Kidney (tissue), 14 donors: ENCODE results near the gene SPOUT1. TPM values are rescaled to one million over a fixed set of nuclear protein-coding genes. Genes with fewer than 3 reads are reported as not detected.
"Not testable (repeated sequence)": the region's sequence is repeated elsewhere in the genome, so short reads cannot be mapped to it uniquely, and the experiment has no call there.

Experiments
- DNase-seq, 5 donors: peaks; one replicate each; pipeline ENCODE4 v3.0.0-alpha.2; 2013 to 2020
- FAIRE-seq: peaks from 2 replicates; lab custom pipeline; 2012; peaks lifted over from hg19 to GRCh38; lab: Jason Lieb, UNC
- H3K27ac ChIP-seq, 2 donors: one replicate each; pipeline ENCODE4 v1.7.0; 2013; ENCODE audit warnings: low read depth in 2 of 2, low read length in 2 of 2, inconsistent platforms in 1 of 2
- H3K27me3 ChIP-seq: one replicate; pipeline ENCODE4 v1.7.1; 2013; ENCODE audit warnings: low read length, inconsistent platforms; ENCODE audit not compliant: control insufficient read depth, insufficient read depth
- H3K36me3 ChIP-seq, 3 donors: one replicate each; pipeline versions ENCODE4 v1.7.0 to v1.7.1; 2013; ENCODE audit warnings: low read length in 3 of 3, control low read depth in 1 of 3, inconsistent platforms in 1 of 3; ENCODE audit not compliant: insufficient read depth in 3 of 3, control insufficient read depth in 2 of 3
- H3K4me1 ChIP-seq, 3 donors: one replicate each; pipeline versions ENCODE4 v1.7.0 to v1.7.1; 2013; ENCODE audit warnings: low read length in 3 of 3, inconsistent platforms in 1 of 3, low read depth in 1 of 3; ENCODE audit not compliant: control insufficient read depth in 2 of 3, insufficient read depth in 2 of 3
- H3K4me3 ChIP-seq, 3 donors: one replicate each; pipeline versions ENCODE4 v1.7.0 to v1.8.1; 2013; ENCODE audit warnings: low read length in 3 of 3, control low read depth in 1 of 3, inconsistent platforms in 1 of 3
- H3K9ac ChIP-seq, 3 donors: one replicate each; pipeline versions ENCODE4 v1.7.0 to v1.7.1; 2013; ENCODE audit warnings: low read length in 3 of 3, control low read depth in 1 of 3, inconsistent platforms in 1 of 3
- H3K9me3 ChIP-seq, 3 donors: one replicate each; pipeline versions ENCODE4 v1.7.0 to v1.7.1; 2013; ENCODE audit warnings: low read length in 3 of 3, control low read depth in 1 of 3, inconsistent platforms in 1 of 3; ENCODE audit not compliant: control insufficient read depth in 2 of 3, insufficient read depth in 1 of 3
- intact Hi-C: fragments of 100-400 bp; cut with DNase I; formaldehyde crosslinking; loops from one replicate; pipeline ENCODE4 v1.11.1; 2022
- polyA plus RNA-seq: library from polyadenylated mRNA; stranded (reverse); fragments of 350-450 nt; fragmentation: Illumina TruSeq; extraction: RNeasy Lipid Tissue Mini Kit (QIAGEN cat#74804); gene quantifications from one replicate; pipeline ENCODE4 v1.2.3, GENCODE V29; 2014; ENCODE audit warnings: low read depth, low replicate concordance; ENCODE audit not compliant: insufficient read depth
- total RNA-seq: library from RNA; stranded (reverse); fragmentation: NEBNext Ultra II Directional; extraction: Animal tissue kit (Norgen Biotek cat#: 25700); gene quantifications from one replicate; pipeline ENCODE4 v1.2.1, GENCODE V29; 2021
- TF ChIP-seq, protein P1 (sequence below): IDR thresholded peaks from 3 replicates; pipeline ENCODE4 v1.5.1; 2012; ENCODE audit warnings: mild to moderate bottlenecking, moderate library complexity, borderline replicate concordance; ENCODE audit not compliant: insufficient read depth; ENCODE audit errors: extremely low read depth
- donor health status: control.
- donor health status: control.
- donor health status: control.
- donor health status: control.
- donor health status: control.
- donor health status: DM: yes; HTN: yes; CAD: no.
- donor health status: Normal renal cell carcinoma (clear cell type).

SPOUT1 gene
- total and polyA plus RNA-seq, 2 donors from 2014 or later = 42.0 to 56.8 TPM

DNA sequence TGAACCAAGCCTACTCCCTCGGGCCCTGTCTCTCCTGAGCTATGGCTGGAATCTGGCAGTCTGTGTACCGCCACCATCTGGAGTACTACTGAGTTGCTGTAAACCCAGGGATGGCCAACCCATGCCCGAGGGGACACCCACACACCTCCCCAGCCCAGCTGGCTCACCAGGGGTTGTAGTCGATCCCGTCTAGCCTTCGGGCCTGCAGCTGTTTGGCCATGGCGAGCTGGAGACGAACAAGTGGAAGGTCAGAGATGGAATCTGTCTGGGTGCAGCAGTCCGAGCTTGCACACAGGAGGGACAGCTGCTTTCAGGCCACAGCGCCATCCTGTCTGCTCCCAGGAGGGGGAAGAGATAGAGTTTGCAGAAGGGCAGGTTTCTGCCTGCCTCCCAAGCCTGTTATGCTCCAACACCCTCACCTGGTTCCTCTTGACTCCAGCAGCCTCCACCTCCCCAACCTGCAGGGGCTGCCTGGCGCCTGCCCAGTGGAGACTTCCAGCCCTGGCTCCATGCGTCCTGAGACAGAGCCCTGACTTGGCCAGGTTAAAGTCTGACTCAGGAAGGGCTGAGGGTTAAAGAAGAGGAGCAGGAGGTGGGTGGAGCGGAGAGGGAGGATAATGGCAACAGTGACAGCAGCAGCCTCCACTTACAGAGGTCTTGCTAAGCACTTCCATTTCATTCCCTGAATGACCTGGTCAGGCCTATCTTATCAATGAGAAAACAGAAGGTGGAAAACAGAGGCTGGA, 15.8 kb upstream of the SPOUT1 start:
- TF ChIP-seq, protein P1, sequence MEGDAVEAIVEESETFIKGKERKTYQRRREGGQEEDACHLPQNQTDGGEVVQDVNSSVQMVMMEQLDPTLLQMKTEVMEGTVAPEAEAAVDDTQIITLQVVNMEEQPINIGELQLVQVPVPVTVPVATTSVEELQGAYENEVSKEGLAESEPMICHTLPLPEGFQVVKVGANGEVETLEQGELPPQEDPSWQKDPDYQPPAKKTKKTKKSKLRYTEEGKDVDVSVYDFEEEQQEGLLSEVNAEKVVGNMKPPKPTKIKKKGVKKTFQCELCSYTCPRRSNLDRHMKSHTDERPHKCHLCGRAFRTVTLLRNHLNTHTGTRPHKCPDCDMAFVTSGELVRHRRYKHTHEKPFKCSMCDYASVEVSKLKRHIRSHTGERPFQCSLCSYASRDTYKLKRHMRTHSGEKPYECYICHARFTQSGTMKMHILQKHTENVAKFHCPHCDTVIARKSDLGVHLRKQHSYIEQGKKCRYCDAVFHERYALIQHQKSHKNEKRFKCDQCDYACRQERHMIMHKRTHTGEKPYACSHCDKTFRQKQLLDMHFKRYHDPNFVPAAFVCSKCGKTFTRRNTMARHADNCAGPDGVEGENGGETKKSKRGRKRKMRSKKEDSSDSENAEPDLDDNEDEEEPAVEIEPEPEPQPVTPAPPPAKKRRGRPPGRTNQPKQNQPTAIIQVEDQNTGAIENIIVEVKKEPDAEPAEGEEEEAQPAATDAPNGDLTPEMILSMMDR = peak; percentile 3
- Histone ChIP-seq H3K9me3 (peaks cover 0 to 4% (median 0%) of the 10 kb centered on the region in 3 donors), H3K27me3 (no peaks in the 10 kb centered on the region), H3K36me3 (peaks cover 0 to 5% (median 0%) of the 10 kb centered on the region in 3 donors), H3K4me3 (peak overlapping the region in 1 of 3 donors; percentile 43), H3K9ac (no peak overlapping the region), H3K27ac (peak overlapping the region in 1 of 2 donors; percentile 5), H3K4me1 (peaks cover 0 to 5% (median 0%) of the 10 kb centered on the region in 3 donors)
- intact Hi-C loops = no loop called here
- DNase-seq = peak; percentile 21 to 64 (median 41)
- no peak for FAIRE-seq

DNA sequence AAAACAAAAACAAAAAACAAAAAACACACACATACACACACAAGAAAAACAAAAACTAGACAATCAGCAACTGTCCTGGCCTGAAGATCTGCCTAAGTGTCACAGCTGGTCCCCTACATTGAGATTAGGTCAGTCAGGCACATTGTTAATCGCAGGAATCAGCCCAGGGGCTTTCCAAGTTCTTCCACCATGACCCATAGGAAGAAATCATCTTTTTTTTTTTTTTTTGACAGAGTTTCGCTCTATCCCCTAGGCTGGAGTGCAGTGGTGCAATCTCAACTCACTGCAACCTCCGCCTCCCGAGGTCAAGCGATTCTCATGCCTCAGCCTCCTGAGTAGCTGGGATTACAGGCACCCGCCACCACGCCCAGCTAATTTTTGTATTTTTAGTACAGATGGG, 13.6 kb upstream of the SPOUT1 start:
- DNase-seq, FAIRE-seq: not testable (repeated sequence)

DNA sequence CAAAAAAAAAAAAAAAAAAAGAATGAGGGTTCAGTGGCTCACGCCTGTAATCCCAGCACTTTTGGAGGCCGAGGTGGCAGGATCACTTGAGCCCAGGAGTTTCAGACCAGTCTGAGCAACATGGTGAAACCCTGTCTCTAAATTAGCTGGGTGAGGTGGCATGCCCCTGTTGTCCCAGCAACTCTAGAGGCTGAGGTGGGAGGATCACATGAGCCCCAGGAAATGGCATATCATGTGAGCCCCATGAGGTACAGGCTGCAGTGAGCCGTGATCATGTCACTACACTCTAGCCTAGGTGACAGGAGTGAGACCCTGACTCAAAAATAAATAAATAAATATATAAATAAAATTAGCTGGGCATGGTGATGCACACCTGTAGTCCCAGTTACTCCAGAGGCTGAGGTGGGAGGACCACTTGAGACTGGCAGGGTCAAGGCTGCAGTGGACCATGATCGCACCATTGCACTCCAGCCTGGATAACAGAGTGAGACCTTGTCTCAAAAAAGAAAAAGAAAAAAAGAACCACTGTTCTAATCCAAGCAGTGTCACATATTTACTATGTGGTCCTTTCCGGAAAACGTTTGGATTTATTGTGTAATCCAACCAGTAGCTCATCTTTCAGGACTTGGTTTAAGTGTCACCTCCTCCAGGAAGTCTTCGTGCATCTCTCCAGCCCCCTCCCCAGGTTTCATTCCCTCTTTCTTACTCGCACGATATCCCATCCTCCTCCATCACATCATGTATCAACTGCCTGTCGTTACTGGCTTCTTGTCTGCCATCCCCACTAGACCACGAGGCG, 12.3 kb upstream of the SPOUT1 start:
- Histone ChIP-seq H3K9ac (no peak overlapping the region), H3K9me3 (no peaks in the 10 kb centered on the region), H3K4me1 (peaks cover 0 to 5% (median 0%) of the 10 kb centered on the region in 3 donors), H3K27ac (no peak overlapping the region), H3K27me3 (no peaks in the 10 kb centered on the region), H3K36me3 (peaks cover 0 to 5% (median 0%) of the 10 kb centered on the region in 3 donors), H3K4me3 (no peak overlapping the region)
- DNase-seq = peak in 2 of 5 donors; percentile 10 to 31
- intact Hi-C loops = no loop called here
- TF ChIP-seq, protein P1 = no peak
- FAIRE-seq = no peak

More for the DNA sequence above, 13.6 kb upstream of the SPOUT1 start:
- H3K36me3 ChIP-seq, H3K4me3 ChIP-seq, H3K9ac ChIP-seq, H3K27ac ChIP-seq, H3K27me3 ChIP-seq, intact Hi-C loops, H3K4me1 ChIP-seq, H3K9me3 ChIP-seq: not testable (repeated sequence)

DNA sequence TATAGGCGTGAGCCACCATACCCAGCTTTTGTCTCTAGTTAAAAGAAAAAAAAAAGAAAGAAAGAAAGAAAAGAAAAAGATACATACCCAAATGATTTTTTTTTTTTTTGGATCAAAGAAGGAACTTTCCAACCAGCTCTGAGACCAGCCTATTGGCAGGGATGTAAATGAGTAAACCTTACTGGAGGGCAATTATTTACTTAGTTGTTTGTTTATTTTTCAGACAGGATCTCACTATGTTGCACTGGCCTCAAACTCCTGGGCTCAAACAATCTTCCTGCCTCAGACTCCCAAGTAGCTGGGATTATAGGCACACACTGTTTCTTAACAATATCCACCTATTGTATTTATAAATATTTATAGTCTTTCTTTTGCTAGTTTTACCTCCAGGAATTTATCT, 10.9 kb upstream of the SPOUT1 start:
- H3K36me3 ChIP-seq = peaks cover 0 to 5% (median 0%) of the 10 kb centered on the region in 3 donors
- FAIRE-seq = no peak
- TF ChIP-seq, protein P1 = no peak

More for the DNA sequence above, 10.9 kb upstream of the SPOUT1 start:
- Histone ChIP-seq H3K27ac (no peak overlapping the region), H3K27me3 (no peaks in the 10 kb centered on the region), H3K9ac (no peak overlapping the region), H3K4me1 (peaks cover 0 to 5% (median 0%) of the 10 kb centered on the region in 3 donors), H3K4me3 (no peak overlapping the region), H3K9me3 (no peaks in the 10 kb centered on the region)
- DNase-seq = no peak
- intact Hi-C loops = no loop called here
